HL-60 (cell line): ENCODE data around the gene RARRES1.

Experiments used
- DNase-seq, 2 experiments: peaks; one replicate each; pipeline ENCODE4 v3.0.0-alpha.2; 2010 to 2020; ENCODE audit warnings: low read depth in 1 of 2, low spot score in 1 of 2
- H3K27ac ChIP-seq: fragments of 250-450 bp; sonication (Bioruptor Pico); replicated peaks from 2 replicates; pipeline ENCODE4 v1.5.1; 2020; ENCODE audit warnings: mild to moderate bottlenecking, moderate library complexity
- H3K27me3 ChIP-seq: fragments of 250-450 bp; sonication (Bioruptor Pico); 2 replicates; pipeline ENCODE4 v1.5.1; 2021; ENCODE audit warnings: mild to moderate bottlenecking, moderate library complexity; ENCODE audit not compliant: insufficient read depth, poor library complexity, severe bottlenecking
- H3K4me3 ChIP-seq: replicated peaks from 2 replicates; pipeline ENCODE4 v1.5.1; 2011; ENCODE audit warnings: mild to moderate bottlenecking, control low read depth, low read length; ENCODE audit not compliant: insufficient read depth
- GABPA ChIP-seq: IDR thresholded peaks from 2 replicates; pipeline ENCODE4 v1.6.1; 2012; ENCODE audit warnings: low read depth
- POLR2AphosphoS5 ChIP-seq: IDR thresholded peaks from 2 replicates; pipeline ENCODE4 v1.6.1; 2012; ENCODE audit warnings: low read depth
- REST ChIP-seq: IDR thresholded peaks from 2 replicates; pipeline ENCODE4 v1.6.1; 2012; ENCODE audit warnings: low read depth; ENCODE audit not compliant: insufficient replicate concordance
- SPI1 ChIP-seq: IDR thresholded peaks from 2 replicates; pipeline ENCODE4 v1.6.1; 2012; ENCODE audit warnings: low read depth, mild to moderate bottlenecking, borderline replicate concordance
- TF ChIP-seq, protein P1 (sequence below): IDR thresholded peaks from one replicate; pipeline ENCODE4 v1.5.1; 2011; ENCODE audit warnings: low read length, control low read depth, inconsistent platforms; ENCODE audit not compliant: insufficient read depth

Gene RARRES1

DNA sequence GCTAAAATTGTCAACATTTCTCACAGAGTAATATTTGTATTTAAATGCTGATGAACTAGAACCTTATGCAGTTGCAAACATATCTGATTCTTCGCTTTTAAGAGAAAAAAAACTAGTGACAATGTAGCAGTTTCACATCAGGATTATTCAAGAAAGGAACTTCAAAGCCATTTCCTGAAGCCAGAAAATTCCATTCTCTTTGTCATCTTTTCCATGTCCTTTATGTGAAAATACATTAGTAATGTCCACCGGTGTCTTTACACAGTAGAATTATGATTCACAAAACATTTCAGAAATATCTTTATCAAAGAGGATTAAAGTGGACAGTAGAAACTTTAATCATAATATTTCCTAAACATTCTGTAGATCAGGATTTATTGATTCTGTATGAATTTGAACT, 47.1 kb downstream of the RARRES1 start:
- no peak for DNase-seq
- Histone ChIP-seq H3K27me3 (no peaks in the 10 kb centered on the region), H3K27ac (no peak overlapping the region), H3K4me3 (no peak overlapping the region)
- TF ChIP-seq, protein P1, sequence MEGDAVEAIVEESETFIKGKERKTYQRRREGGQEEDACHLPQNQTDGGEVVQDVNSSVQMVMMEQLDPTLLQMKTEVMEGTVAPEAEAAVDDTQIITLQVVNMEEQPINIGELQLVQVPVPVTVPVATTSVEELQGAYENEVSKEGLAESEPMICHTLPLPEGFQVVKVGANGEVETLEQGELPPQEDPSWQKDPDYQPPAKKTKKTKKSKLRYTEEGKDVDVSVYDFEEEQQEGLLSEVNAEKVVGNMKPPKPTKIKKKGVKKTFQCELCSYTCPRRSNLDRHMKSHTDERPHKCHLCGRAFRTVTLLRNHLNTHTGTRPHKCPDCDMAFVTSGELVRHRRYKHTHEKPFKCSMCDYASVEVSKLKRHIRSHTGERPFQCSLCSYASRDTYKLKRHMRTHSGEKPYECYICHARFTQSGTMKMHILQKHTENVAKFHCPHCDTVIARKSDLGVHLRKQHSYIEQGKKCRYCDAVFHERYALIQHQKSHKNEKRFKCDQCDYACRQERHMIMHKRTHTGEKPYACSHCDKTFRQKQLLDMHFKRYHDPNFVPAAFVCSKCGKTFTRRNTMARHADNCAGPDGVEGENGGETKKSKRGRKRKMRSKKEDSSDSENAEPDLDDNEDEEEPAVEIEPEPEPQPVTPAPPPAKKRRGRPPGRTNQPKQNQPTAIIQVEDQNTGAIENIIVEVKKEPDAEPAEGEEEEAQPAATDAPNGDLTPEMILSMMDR, result no peak
- TF ChIP-seq GABPA, result no peak
- no peak for TF ChIP-seq POLR2AphosphoS5
- no peak for TF ChIP-seq SPI1
- TF ChIP-seq REST, result no peak

DNA sequence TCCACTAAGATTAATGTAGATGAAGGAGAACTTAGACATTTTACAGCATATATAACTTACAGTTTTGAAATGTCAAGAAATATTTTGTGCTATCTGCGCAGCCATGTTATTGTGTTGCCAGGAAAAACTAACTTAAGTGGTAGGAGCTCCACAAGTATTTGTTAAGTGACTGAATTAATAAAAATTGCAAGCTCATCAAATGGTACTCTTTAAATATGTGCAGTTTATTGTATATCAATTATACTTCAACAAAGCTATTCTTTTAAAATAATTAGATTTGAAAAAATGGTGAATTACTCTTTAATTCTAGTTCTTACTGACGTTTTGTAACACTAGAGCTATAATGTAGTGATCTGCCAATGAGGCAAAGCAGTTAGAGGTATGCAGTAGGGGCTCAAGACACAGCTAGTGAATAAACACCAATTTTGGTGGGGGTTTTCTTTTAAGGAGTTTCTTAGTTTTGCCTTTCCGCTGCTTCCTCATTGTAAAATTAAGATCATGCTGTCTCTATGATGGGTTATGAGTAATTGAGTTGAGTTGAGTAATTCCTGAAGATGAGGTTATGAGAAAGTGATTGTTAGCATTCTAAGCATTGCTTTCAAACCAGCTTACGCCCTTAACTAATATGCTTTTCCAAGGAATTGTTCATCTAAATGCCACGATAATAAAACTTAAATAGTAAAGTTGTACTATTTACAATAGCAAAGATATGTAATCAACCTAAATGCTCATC, 48.9 kb downstream of the RARRES1 start:
- DNase-seq, result no peak
- no peak overlapping the region for H3K4me3 ChIP-seq
- no peaks in the 10 kb centered on the region for H3K27me3 ChIP-seq
- TF ChIP-seq, protein P1, result no peak
- TF ChIP-seq REST, result no peak
- TF ChIP-seq GABPA, result no peak
- no peak for TF ChIP-seq SPI1
- TF ChIP-seq POLR2AphosphoS5, result no peak
- no peak overlapping the region for H3K27ac ChIP-seq

GRCh38 chr3:158680861-158681260, 51.4 kb downstream of the RARRES1 start:
- H3K27ac ChIP-seq, result no peak overlapping the region
- no peak for DNase-seq
- no peak for TF ChIP-seq SPI1
- TF ChIP-seq GABPA, result no peak
- TF ChIP-seq POLR2AphosphoS5, result no peak
- TF ChIP-seq, protein P1, result no peak
- H3K27me3 ChIP-seq, result no peaks in the 10 kb centered on the region
- H3K4me3 ChIP-seq, result no peak overlapping the region
